Right ventricle myocardium inferior (tissue), 1 donor: ENCODE results near the gene CD82. TPM values are rescaled to one million over a fixed set of nuclear protein-coding genes. Genes with fewer than 3 reads are reported as not detected.
"Not testable (repeated sequence)": the region's sequence is repeated elsewhere in the genome, so short reads cannot be mapped to it uniquely, and the experiment has no call there.

Experiments used
- ATAC-seq: fragments of 200-7000 bp; cut with Tn5 transposase; one replicate; pipeline ENCODE4 v1.9.1; 2020; ENCODE audit warnings: mild to moderate bottlenecking, moderate library complexity
- DNase-seq: peaks from one replicate; pipeline ENCODE4 v3.0.0; 2021; ENCODE audit errors: missing footprints
- intact Hi-C: fragments of 100-400 bp; cut with DNase I; formaldehyde crosslinking; loops from one replicate; pipeline ENCODE4 v1.11.0; 2022
- total RNA-seq: library from RNA; stranded (reverse); fragmentation: NEBNext Ultra II Directional; extraction: Animal tissue kit (Norgen Biotek cat#: 25700); gene quantifications from one replicate; pipeline ENCODE4 v1.2.1, GENCODE V29; 2021
- donor health status: DM: no; HTN: yes; CAD: no; lungs with severe emphysema.

The CD82 gene
- total RNA-seq, 1 donor from 2014 or later: 47.7 TPM

- DNase-seq: no peak
- no peak for ATAC-seq
- intact Hi-C loops: no loop called here
Measured at GRCh38 chr11:44531636-44532035, 33.8 kb upstream of the CD82 start.

GRCh38 chr11:44532809-44533208, 32.7 kb upstream of the CD82 start:
- DNase-seq (no peak), ATAC-seq (no peak)
- intact Hi-C loops: no loop called here

GRCh38 chr11:44533921-44534711, 31.3 kb upstream of the CD82 start:
- DNase-seq: no peak
- intact Hi-C loops: no loop called here
- ATAC-seq: no peak

GRCh38 chr11:44535191-44535980, 30.1 kb upstream of the CD82 start:
- DNase-seq (no peak), ATAC-seq (no peak)
- intact Hi-C loops: loop anchor here (5.0 kb wide), 2 partner anchors 403 to 423 kb away; no protein-coding TSS in a partner anchor

- ATAC-seq: no peak
- DNase-seq: no peak
- intact Hi-C loops: loop anchor here (5.0 kb wide), 2 partner anchors 405 to 425 kb away; no protein-coding TSS in a partner anchor
Measured at GRCh38 chr11:44536788-44537516, 28.5 kb upstream of the CD82 start.

GRCh38 chr11:44537679-44538078, 27.8 kb upstream of the CD82 start:
- ATAC-seq: no peak
- intact Hi-C loops: loop anchor here (1.0 to 5.0 kb wide), 4 partner anchors 251 to 443 kb away; partner anchors contain the start of gene EXT2
- DNase-seq: peak; percentile 66

GRCh38 chr11:44538375-44539054, 26.9 kb upstream of the CD82 start:
- peak; percentile 91 for DNase-seq

GRCh38 chr11:44539971-44540370, 25.5 kb upstream of the CD82 start:
- intact Hi-C loops: loop anchor here (2.0 to 5.0 kb wide), 3 partner anchors 408 to 445 kb away; partner anchors contain the start of gene EXT2
- no peak for DNase-seq
- no peak for ATAC-seq

More at GRCh38 chr11:44538375-44539054, 26.9 kb upstream of the CD82 start:
- intact Hi-C loops: loop anchor here (1.0 to 5.0 kb wide), 4 partner anchors 252 to 444 kb away; partner anchors contain the start of gene EXT2
- peak; percentile 95 for ATAC-seq

- ATAC-seq (no peak), DNase-seq (no peak)
- intact Hi-C loops: no loop called here
Measured at GRCh38 chr11:44540667-44541066, 24.8 kb upstream of the CD82 start.

GRCh38 chr11:44542372-44542771, 23.1 kb upstream of the CD82 start:
- ATAC-seq (no peak), DNase-seq (no peak)
- intact Hi-C loops: no loop called here

GRCh38 chr11:44546984-44547383, 18.5 kb upstream of the CD82 start:
- DNase-seq, ATAC-seq, intact Hi-C loops: not testable (repeated sequence)

GRCh38 chr11:44547534-44547933, 17.9 kb upstream of the CD82 start:
- ATAC-seq, DNase-seq, intact Hi-C loops: not testable (repeated sequence)

- intact Hi-C loops: no loop called here
- ATAC-seq (no peak), DNase-seq (no peak)
Measured at GRCh38 chr11:44548032-44548695, 17.3 kb upstream of the CD82 start.

GRCh38 chr11:44548961-44549749, 16.3 kb upstream of the CD82 start:
- intact Hi-C loops: not testable (repeated sequence)

GRCh38 chr11:44550123-44550522, 15.3 kb upstream of the CD82 start:
- DNase-seq (no peak), ATAC-seq (no peak)
- intact Hi-C loops: no loop called here

More at GRCh38 chr11:44548961-44549749, 16.3 kb upstream of the CD82 start:
- DNase-seq, ATAC-seq: not testable (repeated sequence)

- intact Hi-C loops: no loop called here
- ATAC-seq (no peak), DNase-seq (no peak)
Measured at GRCh38 chr11:44551456-44552139, 13.9 kb upstream of the CD82 start.
